Measurements from ENCODE around the gene GPR108. TPM values are rescaled to one million over a fixed set of nuclear protein-coding genes. Genes with fewer than 3 reads are reported as not detected.
"Not testable (repeated sequence)": the region's sequence is repeated elsewhere in the genome, so short reads cannot be mapped to it uniquely, and the experiment has no call there.

Gene GPR108
- total and polyA plus RNA-seq, 11 donors: 19.2 to 47.9 (median 31.1) TPM

DNA sequence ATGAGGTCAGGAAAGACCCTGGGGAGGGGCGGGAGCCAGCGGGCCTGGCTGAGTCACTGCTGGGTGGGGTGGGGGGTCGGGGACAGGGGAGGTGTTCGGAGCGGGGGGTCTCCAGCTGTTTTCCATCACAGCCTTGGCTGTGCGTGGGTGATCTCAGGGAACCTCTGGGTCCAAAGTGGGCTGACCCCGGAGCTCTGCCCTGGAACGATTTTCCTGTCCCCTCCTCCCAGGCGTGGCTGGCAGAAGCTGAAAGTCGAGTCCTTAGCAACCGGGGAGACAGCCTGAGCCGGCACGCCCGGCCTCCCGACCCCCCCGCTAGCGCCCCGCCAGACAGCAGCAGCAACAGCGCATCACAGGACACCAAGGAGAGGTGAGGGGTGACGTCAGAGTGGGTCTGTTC is 12.7 kb upstream of the GPR108 start:
- no peak overlapping the region for H3K4me3 ChIP-seq
- H3K4me1 ChIP-seq: peaks cover 5 to 31% (median 16%) of the 10 kb centered on the region in 12 donors
- ATAC-seq (peak in 2 of 4 donors; percentile 27 to 42), DNase-seq (peak in 4 of 5 donors; percentile 65 to 78 (median 74))
- 69 to 79% (median 75%) methylated on average over 11 to 20 of the region's 20 CpGs for WGBS, 4 donors
- intact Hi-C loops (cut with DNase I): loop anchor here in 2 of 10 donors (5.0 to 10.0 kb wide), 2 partner anchors 115 to 118 kb away; no protein-coding TSS in a partner anchor
- peaks cover 0 to 76% (median 73%) of the 10 kb centered on the region in 9 donors for H3K36me3 ChIP-seq
- H3K9me3 ChIP-seq: no peaks in the 10 kb centered on the region
- TF ChIP-seq POLR2A (IDR thresholded peaks at IDR 0.05) (no peak), CTCF (IDR thresholded peaks at IDR 0.05) (no peak)
- H3K27me3 ChIP-seq: no peaks in the 10 kb centered on the region
- peak overlapping the region in 5 of 12 donors; percentile 1 to 49 (median 43) for H3K27ac ChIP-seq

DNA sequence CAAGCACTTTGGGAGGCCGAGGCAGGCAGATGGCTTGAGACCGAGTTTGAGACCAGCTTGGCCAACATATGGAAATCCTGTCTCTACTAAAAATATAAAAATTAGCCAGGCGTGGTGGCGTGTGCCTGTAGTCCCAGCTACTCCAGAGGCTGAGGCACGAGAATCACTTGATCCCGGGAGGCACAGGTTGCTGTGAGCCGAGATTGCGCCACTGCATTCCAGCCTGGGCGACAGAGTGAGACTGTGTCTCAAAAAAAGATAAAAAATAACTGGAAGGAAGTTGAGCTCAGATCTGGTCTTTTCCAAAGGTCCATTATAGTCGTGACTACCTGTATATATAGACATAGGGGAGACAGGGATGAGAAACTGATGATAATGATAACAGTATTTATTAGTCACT is 11.2 kb upstream of the GPR108 start:
- H3K4me3 ChIP-seq, H3K27me3 ChIP-seq, DNase-seq, ATAC-seq, H3K9me3 ChIP-seq: not testable (repeated sequence)
- H3K36me3 ChIP-seq: peaks cover 0 to 89% (median 79%) of the 10 kb centered on the region in 9 donors
- H3K27ac ChIP-seq: peak overlapping the region in 2 of 12 donors; percentile 25 to 38
- intact Hi-C loops (cut with DNase I): loop anchor here in 1 of 10 donors (10.0 kb wide), 2 partner anchors 224 to 374 kb away; partner anchors contain the start of genes ALKBH7 and PSPN
- WGBS, 4 donors: 85 to 91% (median 87%) methylated on average over 10 of the region's 10 CpGs
- peaks cover 11 to 44% (median 29%) of the 10 kb centered on the region in 12 donors for H3K4me1 ChIP-seq

DNA sequence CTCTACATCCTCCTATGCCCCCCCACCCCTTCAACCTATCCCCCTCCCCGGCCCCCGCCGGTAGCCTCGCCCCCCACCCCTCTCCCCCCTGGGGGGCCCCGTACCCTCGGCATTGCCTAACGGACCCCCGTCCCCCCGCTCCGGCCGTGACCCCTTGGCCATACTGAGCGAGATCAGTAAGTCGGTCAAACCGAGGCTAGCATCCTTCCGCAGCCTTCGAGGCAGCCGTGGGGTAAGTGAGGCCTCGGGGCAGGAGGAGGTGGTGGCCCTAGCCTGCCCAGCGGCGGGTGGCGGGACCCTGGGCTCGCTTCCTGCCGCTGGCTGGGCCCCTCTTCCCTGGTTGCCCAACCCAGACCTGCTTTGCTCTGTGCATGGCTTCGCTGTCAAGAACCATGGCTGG is 8.6 kb upstream of the GPR108 start:
- intact Hi-C loops (cut with DNase I): loop anchor here in 1 of 10 donors (10.0 kb wide), 2 partner anchors 221 to 371 kb away; partner anchors contain the start of genes ALKBH7 and PSPN

GRCh38 chr19:6744381-6745301 is 7.3 kb upstream of the GPR108 start:
- DNase-seq (peak; percentile 94 to 95 (median 94)), ATAC-seq (peak; percentile 88 to 92 (median 90))
- Histone ChIP-seq H3K9me3 (no peaks in the 10 kb centered on the region), H3K27me3 (no peaks in the 10 kb centered on the region), H3K4me3 (peak overlapping the region in 7 of 12 donors; percentile 5 to 27 (median 20)), H3K27ac (peak overlapping the region; percentile 53 to 95 (median 82)), H3K4me1 (peaks cover 11 to 56% (median 35%) of the 10 kb centered on the region in 12 donors), H3K36me3 (peaks cover 0 to 73% (median 59%) of the 10 kb centered on the region in 9 donors)
- TF ChIP-seq POLR2A (IDR thresholded peaks at IDR 0.05): no peak
- TF ChIP-seq CTCF (IDR thresholded peaks at IDR 0.05): no peak
- 16 to 56% (median 28%) methylated on average over 8 to 41 of the region's 41 CpGs for WGBS, 4 donors
- intact Hi-C loops (cut with DNase I): loop anchor here in 1 of 10 donors (5.0 to 10.0 kb wide), 3 partner anchors 118 to 370 kb away; partner anchors contain the start of genes ALKBH7 and PSPN

More for the DNA sequence above, 8.6 kb upstream of the GPR108 start:
- Histone ChIP-seq H3K36me3 (peaks cover 0 to 86% (median 72%) of the 10 kb centered on the region in 9 donors), H3K9me3 (no peaks in the 10 kb centered on the region), H3K4me1 (peaks cover 11 to 52% (median 33%) of the 10 kb centered on the region in 12 donors), H3K4me3 (no peak overlapping the region), H3K27me3 (no peaks in the 10 kb centered on the region), H3K27ac (peak overlapping the region in 4 of 12 donors; percentile 45 to 95 (median 81))
- no peak for ATAC-seq
- no peak for DNase-seq
- TF ChIP-seq CTCF (IDR thresholded peaks at IDR 0.05): no peak
- no peak for TF ChIP-seq POLR2A (IDR thresholded peaks at IDR 0.05)
- WGBS, 4 donors: 92 to 96% (median 94%) methylated on average over 11 to 24 of the region's 24 CpGs

All from heart left ventricle (tissue), 16 donors.